PFSK-1 (cell line): ENCODE measurements around the gene DNAJC17.

Experiments
- FOXP2 ChIP-seq: optimal IDR thresholded peaks from 2 replicates; pipeline ENCODE3; 2011; ENCODE audit warnings: borderline replicate concordance, control low read depth, inconsistent platforms; ENCODE audit not compliant: insufficient read depth; ENCODE audit errors: extremely low read length, extremely low read depth
- POLR2AphosphoS5 ChIP-seq: IDR thresholded peaks from 2 replicates; pipeline ENCODE4 v1.6.1; 2012; ENCODE audit warnings: low read depth, mild to moderate bottlenecking, control low read depth, low read length, moderate library complexity
- REST ChIP-seq, 2 experiments: IDR thresholded peaks; 2 replicates each; pipeline versions ENCODE4 v1.6.1 to v1.8.0; 2011 to 2012; ENCODE audit warnings: low read depth in 2 of 2, low read length in 2 of 2, control low read depth in 1 of 2, inconsistent platforms in 1 of 2, mild to moderate bottlenecking in 1 of 2, moderate library complexity in 1 of 2; ENCODE audit not compliant: insufficient read depth in 1 of 2
- SIN3A ChIP-seq: IDR thresholded peaks from 2 replicates; pipeline ENCODE4 v1.6.1; 2012; ENCODE audit warnings: mild to moderate bottlenecking, low read length, moderate library complexity, borderline replicate concordance; ENCODE audit not compliant: insufficient read depth
- TAF1 ChIP-seq: IDR thresholded peaks from 2 replicates; pipeline ENCODE4 v1.6.1; 2012; ENCODE audit warnings: low read length, control low read depth, borderline replicate concordance; ENCODE audit not compliant: insufficient read depth

DNAJC17 gene

GRCh38 chr15:40785814-40786213 is 21.5 kb downstream of the DNAJC17 start:
- TF ChIP-seq FOXP2 (no peak), TAF1 (no peak), POLR2AphosphoS5 (no peak), SIN3A (no peak), REST (IDR thresholded peaks at IDR 0.05; ENCODE audit: insufficient read depth in 1 of 2, low read depth in 2 of 2, low read length in 2 of 2) (no peak)

- TF ChIP-seq REST (IDR thresholded peaks at IDR 0.05; ENCODE audit: insufficient read depth in 1 of 2, low read depth in 2 of 2, low read length in 2 of 2) (no peak), TAF1 (no peak), POLR2AphosphoS5 (no peak), SIN3A (no peak), FOXP2 (no peak)
Measured at GRCh38 chr15:40785164-40785563, 22.1 kb downstream of the DNAJC17 start.

- no peak for TF ChIP-seq SIN3A
- no peak for TF ChIP-seq REST (IDR thresholded peaks at IDR 0.05; ENCODE audit: insufficient read depth in 1 of 2, low read depth in 2 of 2, low read length in 2 of 2)
- TF ChIP-seq TAF1, result no peak
- TF ChIP-seq POLR2AphosphoS5, result no peak
- TF ChIP-seq FOXP2, result peak; percentile 31
Measured at GRCh38 chr15:40782609-40783227, 24.6 kb downstream of the DNAJC17 start.

GRCh38 chr15:40776537-40777141 is 30.6 kb downstream of the DNAJC17 start:
- TF ChIP-seq TAF1 (no peak), FOXP2 (no peak), REST (IDR thresholded peaks at IDR 0.05; ENCODE audit: insufficient read depth in 1 of 2, low read depth in 2 of 2, low read length in 2 of 2) (no peak), SIN3A (no peak), POLR2AphosphoS5 (no peak)
